HEK293 (cell line): Measurements from ENCODE around the gene EVI5.
A peak's percentile ranks its signal among the peaks of the same experiment; 100 is the strongest.

Experiments used
- CTCF ChIA-PET: fragments of 350-600 bp; formaldehyde crosslinking; extraction: SDS; loops from one replicate; lab custom pipeline; 2021; ENCODE audit warnings: antibody characterized with exemption; lab: Yijun Ruan, JAX
- POLR2A ChIA-PET: fragments of 300-600 bp; formaldehyde crosslinking; extraction: SDS; loops from one replicate; lab custom pipeline; 2020; ENCODE audit warnings: antibody characterized with exemption, inconsistent platforms; lab: Yijun Ruan, JAX
- H3K27ac ChIP-seq: fragments of 200-500 bp; sonication (Bioruptor generic); 2 replicates; pipeline ENCODE4 v1.5.1; 2014; ENCODE audit warnings: low read depth, low read length, control low read depth, inconsistent platforms; ENCODE audit errors: extremely low read depth
- H3K36me3 ChIP-seq, 2 experiments: fragments of 200-500 bp in 1 of 2; sonication (Bioruptor generic) in 1 of 2; 1 replicate in 1 of 2; 2 replicates in 1 of 2; pipeline ENCODE4 v1.5.1; 2014 to 2017; ENCODE audit warnings: inconsistent platforms in 2 of 2, low read length in 2 of 2; ENCODE audit not compliant: control insufficient read depth in 2 of 2, insufficient read depth in 1 of 2
- H3K4me1 ChIP-seq: fragments of 200-500 bp; sonication (Bioruptor generic); 2 replicates; pipeline ENCODE4 v1.5.1; 2014; ENCODE audit warnings: mild to moderate bottlenecking, low read length, inconsistent platforms; ENCODE audit not compliant: control insufficient read depth, insufficient read depth
- H3K4me3 ChIP-seq: 2 replicates; pipeline ENCODE4 v1.5.1; 2011; ENCODE audit warnings: low read depth, mild to moderate bottlenecking, control low read depth, low read length, moderate library complexity
- H3K9me3 ChIP-seq: fragments of 200-500 bp; sonication (Bioruptor generic); 2 replicates; pipeline ENCODE4 v1.5.1; 2014; ENCODE audit warnings: low read depth, low read length, inconsistent platforms; ENCODE audit not compliant: control insufficient read depth, insufficient read depth
- BCL11A ChIP-seq: fragments of 450-650 bp; formaldehyde crosslinking; IDR thresholded peaks from 2 replicates; pipeline ENCODE4 v1.5.1; 2016; ENCODE audit warnings: low read depth, missing biosample characterization, missing genetic modification characterization
- FEZF1 ChIP-seq: fragments of 450-650 bp; formaldehyde crosslinking; IDR thresholded peaks from 2 replicates; pipeline ENCODE4 v1.5.1; 2016; ENCODE audit warnings: missing biosample characterization, missing genetic modification characterization
- REPIN1 ChIP-seq: fragments of 450-650 bp; formaldehyde crosslinking; IDR thresholded peaks from 2 replicates; pipeline ENCODE4 v1.5.1; 2017; ENCODE audit warnings: missing biosample characterization, missing genetic modification characterization, low read depth
- ZFHX2 ChIP-seq: fragments of 450-650 bp; formaldehyde crosslinking; conservative IDR thresholded peaks from 2 replicates; pipeline ENCODE4 v1.5.1; 2016; ENCODE audit warnings: missing biosample characterization, missing genetic modification characterization
- ZFP69B ChIP-seq: fragments of 450-650 bp; formaldehyde crosslinking; IDR thresholded peaks from 2 replicates; pipeline ENCODE4 v1.5.1; 2016; ENCODE audit warnings: missing biosample characterization, missing genetic modification characterization
- ZNF121 ChIP-seq: fragments of 450-650 bp; formaldehyde crosslinking; IDR thresholded peaks from 2 replicates; pipeline ENCODE4 v1.5.1; 2016; ENCODE audit warnings: missing biosample characterization, missing genetic modification characterization
- ZNF138 ChIP-seq: fragments of 450-650 bp; formaldehyde crosslinking; IDR thresholded peaks from 2 replicates; pipeline ENCODE4 v1.5.1; 2016; ENCODE audit warnings: missing biosample characterization, missing genetic modification characterization, borderline replicate concordance
- ZNF223 ChIP-seq: fragments of 450-650 bp; formaldehyde crosslinking; IDR thresholded peaks from 2 replicates; pipeline ENCODE4 v1.5.1; 2016; ENCODE audit warnings: missing biosample characterization, missing genetic modification characterization
- ZNF239 ChIP-seq: fragments of 450-650 bp; formaldehyde crosslinking; IDR thresholded peaks from 2 replicates; pipeline ENCODE4 v1.5.1; 2016; ENCODE audit warnings: missing biosample characterization, missing genetic modification characterization
- ZNF248 ChIP-seq: fragments of 450-650 bp; formaldehyde crosslinking; IDR thresholded peaks from 2 replicates; pipeline ENCODE4 v1.5.1; 2017; ENCODE audit warnings: missing biosample characterization, missing genetic modification characterization
- ZNF274 ChIP-seq, 2 experiments: fragments of 200-500 bp in 1 of 2; fragments of 450-650 bp in 1 of 2; sonication (Bioruptor generic) in 1 of 2; formaldehyde crosslinking in 1 of 2; IDR thresholded peaks; 2 replicates each; pipeline versions ENCODE4 v1.5.1 to v1.6.1; 2014 to 2016; ENCODE audit warnings: borderline replicate concordance in 1 of 2, inconsistent platforms in 1 of 2, low read length in 1 of 2, missing biosample characterization in 1 of 2, missing genetic modification characterization in 1 of 2
- ZNF350 ChIP-seq: fragments of 450-650 bp; formaldehyde crosslinking; IDR thresholded peaks from 2 replicates; pipeline ENCODE4 v1.5.0; 2017; ENCODE audit warnings: missing biosample characterization, mild to moderate bottlenecking, missing genetic modification characterization
- ZNF366 ChIP-seq: fragments of 450-650 bp; formaldehyde crosslinking; conservative IDR thresholded peaks from 2 replicates; pipeline ENCODE4 v1.5.1; 2016; ENCODE audit warnings: missing biosample characterization, missing genetic modification characterization
- ZNF473 ChIP-seq: fragments of 450-650 bp; formaldehyde crosslinking; IDR thresholded peaks from 2 replicates; pipeline ENCODE4 v1.5.1; 2017; ENCODE audit warnings: missing biosample characterization, missing genetic modification characterization
- ZNF610 ChIP-seq: fragments of 450-650 bp; formaldehyde crosslinking; IDR thresholded peaks from 2 replicates; pipeline ENCODE4 v1.5.1; 2016; ENCODE audit warnings: missing biosample characterization, missing genetic modification characterization, borderline replicate concordance
- ZNF629 ChIP-seq: fragments of 450-650 bp; formaldehyde crosslinking; IDR thresholded peaks from 2 replicates; pipeline ENCODE4 v1.5.1; 2017; ENCODE audit warnings: missing biosample characterization, missing genetic modification characterization
- ZSCAN23 ChIP-seq: fragments of 450-650 bp; formaldehyde crosslinking; IDR thresholded peaks from 2 replicates; pipeline ENCODE4 v1.5.1; 2016; ENCODE audit warnings: missing biosample characterization, missing genetic modification characterization
- TF ChIP-seq, protein P1 (sequence below): fragments of 450-650 bp; IDR thresholded peaks from 2 replicates; pipeline ENCODE4 v1.5.1; 2018; ENCODE audit warnings: missing biosample characterization, mild to moderate bottlenecking, missing genetic modification characterization
- TF ChIP-seq, protein P2 (sequence below): fragments of 450-650 bp; formaldehyde crosslinking; conservative IDR thresholded peaks from 2 replicates; pipeline ENCODE4 v1.5.1; 2016; ENCODE audit warnings: low read depth, missing biosample characterization, missing genetic modification characterization

Gene EVI5

DNA sequence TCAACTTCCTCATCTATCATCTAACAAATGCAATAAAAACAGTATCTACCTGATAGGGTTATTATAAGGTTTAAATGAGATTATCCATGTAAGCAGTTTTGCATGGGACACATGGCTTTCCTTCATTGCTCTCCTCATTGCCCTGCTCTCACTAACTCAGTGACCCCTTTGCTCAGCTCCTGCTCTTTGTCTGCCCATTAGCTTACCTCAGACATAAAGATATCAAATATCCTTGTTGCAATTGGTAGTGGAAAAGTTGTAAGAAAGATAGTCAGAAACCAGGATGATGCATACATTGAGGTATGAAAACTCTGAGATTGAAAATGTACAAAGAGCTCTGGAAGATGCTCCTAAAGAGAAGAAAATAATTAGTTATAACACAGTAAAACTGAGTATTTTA lies 89.8 kb downstream of the EVI5 start:
- Histone ChIP-seq H3K9me3 (no peaks in the 10 kb centered on the region), H3K36me3 (peaks cover 7 to 38% of the 10 kb centered on the region in 2 experiments; a peak in 2 of 3 replicates), H3K27ac (no peak overlapping the region), H3K4me1 (no peaks in the 10 kb centered on the region), H3K4me3 (no peak overlapping the region)
- peak; percentile 56; the same call in 1 of the 2 replicates for TF ChIP-seq FEZF1 (tag by site-specific recombination)
- TF ChIP-seq ZNF223 (tag by site-specific recombination) = no peak
- ChIA-PET POLR2A (interaction anchor here (0.6 kb wide), 1 partner anchor 88 kb away, joined by 3 read pairs; no protein-coding TSS in a partner anchor), CTCF (no interaction called here)

DNA sequence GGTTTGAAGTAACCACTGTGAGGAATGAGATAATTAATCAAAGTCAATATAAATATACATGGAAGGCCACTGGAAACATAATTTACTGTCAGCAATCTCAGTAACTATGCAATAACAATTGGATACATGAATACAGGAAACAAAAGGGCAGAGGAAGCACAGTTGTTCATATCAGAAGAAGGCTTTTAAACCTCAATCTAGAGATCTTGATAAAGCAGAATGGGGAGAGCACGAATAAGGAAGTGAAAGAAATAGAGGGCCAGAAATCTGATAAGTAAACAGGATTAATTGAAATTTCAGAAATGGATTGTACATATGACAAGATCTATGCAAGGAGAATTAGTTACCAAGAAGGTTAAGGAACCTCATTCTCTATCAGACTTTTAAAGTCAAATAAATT lies 93.0 kb downstream of the EVI5 start:
- POLR2A ChIA-PET = no interaction called here
- no peaks in the 10 kb centered on the region for H3K4me1 ChIP-seq
- H3K9me3 ChIP-seq = no peaks in the 10 kb centered on the region
- no peak overlapping the region for H3K27ac ChIP-seq
- TF ChIP-seq ZNF121 (tag by site-specific recombination) (no peak), FEZF1 (tag by site-specific recombination) (peak; percentile 47; the same call in 1 of the 2 replicates)
- TF ChIP-seq, all 188 proteins: peak for 1
- Histone ChIP-seq H3K4me3 (no peak overlapping the region), H3K36me3 (peaks cover 15 to 46% of the 10 kb centered on the region in 2 experiments; a peak in 2 of 3 replicates)
- CTCF ChIA-PET = interaction anchor here (0.6 to 1.1 kb wide), 2 partner anchors 12 to 18 kb away, joined by 3 read pairs; no protein-coding TSS in a partner anchor

DNA sequence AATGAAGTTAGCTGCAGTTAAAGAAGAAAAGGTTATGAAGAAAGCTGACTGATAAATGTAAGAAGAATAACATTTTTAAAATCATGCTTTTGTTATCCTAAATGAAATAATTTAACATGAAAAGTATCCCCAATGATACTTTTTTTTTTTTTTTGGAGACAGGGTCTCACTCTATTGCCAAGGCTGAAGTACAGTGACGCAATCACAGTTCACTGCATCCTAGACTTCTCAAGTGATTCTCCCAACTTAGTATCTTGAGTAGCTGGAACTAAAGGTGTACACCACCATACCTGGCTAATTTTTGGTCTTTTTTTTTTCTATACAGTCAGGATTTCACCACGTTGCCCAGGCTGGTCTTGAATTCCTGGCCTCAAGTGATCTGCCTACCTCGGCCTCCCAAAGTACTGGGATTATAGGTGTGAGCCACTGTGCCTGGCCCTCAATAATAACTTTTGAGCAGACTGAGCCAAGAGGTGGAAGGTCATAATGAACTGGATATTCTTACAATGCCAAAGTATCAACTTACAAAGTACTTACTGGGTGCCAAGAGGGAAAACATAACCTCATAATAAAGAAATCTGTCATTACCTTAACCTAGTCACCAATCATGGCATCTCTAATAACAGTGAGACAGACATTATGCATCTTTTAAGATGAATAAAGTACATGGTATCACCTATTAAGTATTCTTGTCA lies 94.5 kb downstream of the EVI5 start:
- no peak overlapping the region for H3K27ac ChIP-seq
- TF ChIP-seq ZNF274 (IDR thresholded peaks at IDR 0.05; ENCODE audit: low read length) (no peak), ZNF274 (tag by site-specific recombination; IDR thresholded peaks at IDR 0.05; ENCODE audit: borderline replicate concordance) (no peak), ZNF239 (tag by site-specific recombination) (no peak), ZNF610 (tag by site-specific recombination) (no peak), ZNF629 (tag by site-specific recombination) (no peak), ZNF248 (no peak), ZFHX2 (tag by site-specific recombination) (no peak), ZNF121 (tag by site-specific recombination) (no peak), ZNF350 (tag by site-specific recombination) (no peak), ZNF138 (tag by site-specific recombination) (no peak), REPIN1 (tag by site-specific recombination) (no peak), ZNF473 (tag by site-specific recombination) (no peak), ZNF366 (tag by site-specific recombination) (no peak), BCL11A (tag by site-specific recombination) (no peak), ZSCAN23 (tag by site-specific recombination) (no peak), ZFP69B (tag by site-specific recombination) (no peak)
- TF ChIP-seq, protein P1, sequence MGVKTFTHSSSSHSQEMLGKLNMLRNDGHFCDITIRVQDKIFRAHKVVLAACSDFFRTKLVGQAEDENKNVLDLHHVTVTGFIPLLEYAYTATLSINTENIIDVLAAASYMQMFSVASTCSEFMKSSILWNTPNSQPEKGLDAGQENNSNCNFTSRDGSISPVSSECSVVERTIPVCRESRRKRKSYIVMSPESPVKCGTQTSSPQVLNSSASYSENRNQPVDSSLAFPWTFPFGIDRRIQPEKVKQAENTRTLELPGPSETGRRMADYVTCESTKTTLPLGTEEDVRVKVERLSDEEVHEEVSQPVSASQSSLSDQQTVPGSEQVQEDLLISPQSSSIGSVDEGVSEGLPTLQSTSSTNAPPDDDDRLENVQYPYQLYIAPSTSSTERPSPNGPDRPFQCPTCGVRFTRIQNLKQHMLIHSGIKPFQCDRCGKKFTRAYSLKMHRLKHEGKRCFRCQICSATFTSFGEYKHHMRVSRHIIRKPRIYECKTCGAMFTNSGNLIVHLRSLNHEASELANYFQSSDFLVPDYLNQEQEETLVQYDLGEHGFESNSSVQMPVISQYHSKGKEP (tag by site-specific recombination) = no peak
- TF ChIP-seq, protein P2, sequence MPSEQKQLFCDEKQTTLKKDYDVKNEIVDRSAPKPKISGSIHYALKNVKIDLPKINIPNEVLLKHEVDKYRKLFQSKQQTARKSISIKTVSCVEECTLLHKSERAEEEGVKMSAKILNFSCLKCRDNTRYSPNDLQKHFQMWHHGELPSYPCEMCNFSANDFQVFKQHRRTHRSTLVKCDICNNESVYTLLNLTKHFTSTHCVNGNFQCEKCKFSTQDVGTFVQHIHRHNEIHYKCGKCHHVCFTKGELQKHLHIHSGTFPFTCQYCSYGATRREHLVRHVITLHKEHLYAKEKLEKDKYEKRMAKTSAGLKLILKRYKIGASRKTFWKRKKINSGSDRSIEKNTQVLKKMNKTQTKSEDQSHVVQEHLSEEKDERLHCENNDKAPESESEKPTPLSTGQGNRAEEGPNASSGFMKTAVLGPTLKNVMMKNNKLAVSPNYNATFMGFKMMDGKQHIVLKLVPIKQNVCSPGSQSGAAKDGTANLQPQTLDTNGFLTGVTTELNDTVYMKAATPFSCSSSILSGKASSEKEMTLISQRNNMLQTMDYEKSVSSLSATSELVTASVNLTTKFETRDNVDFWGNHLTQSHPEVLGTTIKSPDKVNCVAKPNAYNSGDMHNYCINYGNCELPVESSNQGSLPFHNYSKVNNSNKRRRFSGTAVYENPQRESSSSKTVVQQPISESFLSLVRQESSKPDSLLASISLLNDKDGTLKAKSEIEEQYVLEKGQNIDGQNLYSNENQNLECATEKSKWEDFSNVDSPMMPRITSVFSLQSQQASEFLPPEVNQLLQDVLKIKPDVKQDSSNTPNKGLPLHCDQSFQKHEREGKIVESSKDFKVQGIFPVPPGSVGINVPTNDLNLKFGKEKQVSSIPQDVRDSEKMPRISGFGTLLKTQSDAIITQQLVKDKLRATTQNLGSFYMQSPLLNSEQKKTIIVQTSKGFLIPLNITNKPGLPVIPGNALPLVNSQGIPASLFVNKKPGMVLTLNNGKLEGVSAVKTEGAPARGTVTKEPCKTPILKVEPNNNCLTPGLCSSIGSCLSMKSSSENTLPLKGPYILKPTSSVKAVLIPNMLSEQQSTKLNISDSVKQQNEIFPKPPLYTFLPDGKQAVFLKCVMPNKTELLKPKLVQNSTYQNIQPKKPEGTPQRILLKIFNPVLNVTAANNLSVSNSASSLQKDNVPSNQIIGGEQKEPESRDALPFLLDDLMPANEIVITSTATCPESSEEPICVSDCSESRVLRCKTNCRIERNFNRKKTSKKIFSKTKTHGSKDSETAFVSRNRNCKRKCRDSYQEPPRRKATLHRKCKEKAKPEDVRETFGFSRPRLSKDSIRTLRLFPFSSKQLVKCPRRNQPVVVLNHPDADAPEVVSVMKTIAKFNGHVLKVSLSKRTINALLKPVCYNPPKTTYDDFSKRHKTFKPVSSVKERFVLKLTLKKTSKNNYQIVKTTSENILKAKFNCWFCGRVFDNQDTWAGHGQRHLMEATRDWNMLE (tag by site-specific recombination) = no peak
- no peaks in the 10 kb centered on the region for H3K4me1 ChIP-seq
- peaks cover 12 to 46% of the 10 kb centered on the region in 2 experiments; a peak in 2 of 3 replicates for H3K36me3 ChIP-seq
- ChIA-PET POLR2A (no interaction called here), CTCF (interaction anchor here (0.6 kb wide), 1 partner anchor 13 kb away, joined by 3 read pairs; no protein-coding TSS in a partner anchor)
- no peak overlapping the region for H3K4me3 ChIP-seq
- H3K9me3 ChIP-seq = no peaks in the 10 kb centered on the region
